UCSD-AML1 (cell line): ENCODE data around the gene IL1RAPL2.
"Not testable (repeated sequence)": the region's sequence is repeated elsewhere in the genome, so short reads cannot be mapped to it uniquely, and the experiment has no call there.

Experiments
- DNase-seq: peaks from one replicate; lab custom pipeline; 2025; ENCODE audit not compliant: unreplicated experiment; lab: John Stamatoyannopoulos, UW

IL1RAPL2 gene

GRCh38 chrX:104565791-104566680 is at the start of gene IL1RAPL2:
Gene IL1RAPL2 (plus strand): TSS chrX:104566199.
- DNase-seq: no peak

- DNase-seq: no peak
Observed at GRCh38 chrX:104522386-104522785, 43.6 kb upstream of the IL1RAPL2 start.

GRCh38 chrX:104523858-104524257 is 42.1 kb upstream of the IL1RAPL2 start:
- no peak for DNase-seq

- no peak for DNase-seq
Observed at GRCh38 chrX:104539081-104539480, 26.9 kb upstream of the IL1RAPL2 start.

- not testable (repeated sequence) for DNase-seq
Observed at GRCh38 chrX:104542447-104542846, 23.6 kb upstream of the IL1RAPL2 start.

- DNase-seq: no peak
Observed at GRCh38 chrX:104564335-104564734, 1.7 kb upstream of the IL1RAPL2 start.

- no peak for DNase-seq
Observed at GRCh38 chrX:104564921-104565703, 887 bp upstream of the IL1RAPL2 start.

- DNase-seq: no peak
Observed at GRCh38 chrX:104566681-104567501, 892 bp downstream of the IL1RAPL2 start.

- DNase-seq: no peak
Observed at GRCh38 chrX:104567506-104567905, 1.5 kb downstream of the IL1RAPL2 start.

GRCh38 chrX:104568304-104568915 is 2.4 kb downstream of the IL1RAPL2 start:
- DNase-seq: no peak

- no peak for DNase-seq
Observed at GRCh38 chrX:104618106-104618895, 52.3 kb downstream of the IL1RAPL2 start.

GRCh38 chrX:104621781-104622180 is 55.8 kb downstream of the IL1RAPL2 start:
- DNase-seq: no peak

GRCh38 chrX:104641176-104641575 is 75.2 kb downstream of the IL1RAPL2 start:
- DNase-seq: no peak

- no peak for DNase-seq
Observed at GRCh38 chrX:104647084-104647483, 81.1 kb downstream of the IL1RAPL2 start.

GRCh38 chrX:104659005-104659744 is 93.2 kb downstream of the IL1RAPL2 start:
- no peak for DNase-seq

GRCh38 chrX:104660092-104660491 is 94.1 kb downstream of the IL1RAPL2 start:
- no peak for DNase-seq

- no peak for DNase-seq
Observed at GRCh38 chrX:104662694-104663093, 96.7 kb downstream of the IL1RAPL2 start.

- DNase-seq: no peak
Observed at GRCh38 chrX:104665691-104666090, 99.7 kb downstream of the IL1RAPL2 start.

- DNase-seq: no peak
Observed at GRCh38 chrX:104668550-104668949, 102.6 kb downstream of the IL1RAPL2 start.
